HT-29 (cell line): Measurements from ENCODE around the gene PGLYRP2. TPM values are rescaled to one million over a fixed set of nuclear protein-coding genes. Genes with fewer than 3 reads are reported as not detected.
A peak's percentile ranks its signal among the peaks of the same experiment; 100 is the strongest.

ENCODE experiments used
- DNase-seq: peaks from one replicate; pipeline ENCODE4 v3.0.0-alpha.2; 2015; ENCODE audit warnings: low spot score
- total RNA-seq: library from RNA; depleted of rRNA; stranded (reverse); fragments of >200 nt; shearing (Covaris generic); gene quantifications from 2 replicates; pipeline ENCODE4 v1.2.3, GENCODE V29; 2014

The PGLYRP2 gene
- total RNA-seq, 1 experiment from 2014 or later = not detected

DNA sequence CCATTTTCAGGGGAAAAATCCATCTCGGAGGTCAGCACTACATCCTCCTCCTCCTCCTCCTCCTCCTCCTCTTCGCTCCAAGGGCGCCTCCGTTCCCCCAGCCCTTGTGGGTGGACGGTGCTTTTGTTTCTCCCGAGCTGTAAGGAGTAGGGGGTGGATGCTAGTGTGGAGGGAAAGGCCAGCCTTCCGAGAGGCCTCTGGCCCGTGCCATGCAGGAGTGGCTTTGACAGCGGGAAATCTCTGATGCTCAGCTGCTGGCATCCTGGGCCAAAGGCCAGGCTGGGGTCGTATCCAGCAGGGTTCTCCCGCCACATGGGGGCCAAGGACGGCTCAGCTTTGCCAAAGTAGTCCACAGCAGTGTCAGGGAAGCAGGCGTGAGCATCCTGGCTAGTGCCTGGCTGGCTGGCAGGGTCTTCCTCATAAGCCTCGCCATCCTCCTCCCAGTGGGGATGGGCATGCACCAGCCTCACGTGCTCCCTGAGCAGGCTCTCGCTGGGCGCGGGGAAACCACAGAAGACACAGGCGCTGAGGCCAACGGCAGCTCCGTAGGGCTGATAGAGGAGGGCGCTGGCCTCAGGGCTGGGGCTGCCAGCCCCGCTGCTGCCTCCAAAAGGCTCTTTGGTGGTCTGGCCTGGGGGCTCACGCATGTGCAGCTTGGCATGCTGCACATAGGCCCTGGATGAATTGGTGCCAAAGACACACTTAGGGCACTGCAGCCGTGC is 40.1 kb downstream of the PGLYRP2 start:
- DNase-seq = no peak

DNA sequence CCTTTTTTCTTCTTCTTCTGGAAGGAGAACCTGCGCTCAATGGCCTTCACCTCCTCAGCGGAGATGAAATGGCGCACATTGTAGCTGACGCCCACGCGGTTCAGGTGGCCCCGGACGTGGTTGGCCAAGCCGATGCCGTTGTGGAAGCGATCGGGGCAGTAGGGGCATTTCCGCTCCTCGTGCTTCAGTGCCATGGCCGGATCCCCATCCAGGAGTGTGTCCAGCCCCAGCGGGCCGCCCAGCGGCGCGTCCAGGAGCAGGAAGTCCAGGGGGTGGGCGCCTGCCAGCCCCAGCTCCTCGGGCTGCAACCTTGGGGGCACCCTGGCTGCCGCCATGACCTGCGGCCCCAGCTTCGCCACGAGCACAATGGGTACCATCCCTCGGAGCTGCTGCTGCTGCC is 40.7 kb downstream of the PGLYRP2 start:
- no peak for DNase-seq

DNA sequence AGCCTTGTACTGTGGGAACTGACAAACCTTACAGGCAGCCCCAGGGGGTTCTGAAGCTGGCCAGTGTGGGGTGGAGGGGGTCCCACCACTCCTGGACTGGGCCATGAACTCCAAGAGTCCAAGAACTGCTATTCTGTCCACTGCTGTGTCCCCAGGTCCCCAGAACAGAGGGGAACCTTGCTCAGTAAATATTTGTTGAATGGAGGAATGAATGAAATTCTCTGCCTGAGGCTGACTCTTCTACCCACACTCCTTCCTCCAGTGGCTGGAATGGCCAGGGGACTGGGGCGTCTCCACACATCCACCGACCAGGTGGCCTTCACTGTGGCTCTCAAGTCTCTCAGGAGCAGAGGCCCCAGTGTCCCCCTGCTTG is 41.2 kb downstream of the PGLYRP2 start:
- no peak for DNase-seq

DNA sequence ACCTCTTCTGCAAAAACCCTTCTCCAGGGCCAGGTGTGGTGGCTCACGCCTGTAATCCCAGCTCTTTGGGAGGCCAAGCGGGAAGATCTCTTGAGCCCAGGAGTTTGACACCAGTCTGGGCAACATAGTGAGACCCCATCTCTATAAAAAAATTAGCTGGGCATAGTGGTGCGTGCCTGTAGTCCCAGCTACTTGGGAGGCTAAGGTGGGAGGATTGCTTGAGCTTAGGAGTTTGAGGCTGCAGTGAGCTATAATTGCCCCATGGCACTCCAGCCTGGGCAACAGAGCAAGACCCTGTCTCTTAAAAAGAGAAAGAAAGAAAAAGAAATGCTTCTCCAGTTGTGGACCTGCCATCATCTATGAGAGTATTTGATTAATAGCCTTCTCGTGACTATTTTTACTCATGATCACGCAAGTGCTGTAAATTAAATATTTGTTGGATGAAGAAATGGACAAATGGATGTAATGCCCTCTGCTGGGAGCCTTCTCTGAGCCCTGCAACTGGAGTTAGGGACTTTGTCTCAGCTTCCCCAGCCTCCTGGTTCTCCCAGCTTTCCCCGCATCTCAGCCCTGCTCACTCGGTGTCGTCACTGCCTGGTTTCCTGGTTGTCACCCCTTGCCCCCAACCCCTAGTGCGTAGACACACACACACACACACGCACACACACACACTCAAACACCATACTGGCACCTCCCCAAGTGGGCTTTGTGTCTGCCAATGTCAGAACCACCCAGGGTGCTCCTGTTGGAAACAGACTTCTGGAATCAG is 41.8 kb downstream of the PGLYRP2 start:
- no peak for DNase-seq

DNA sequence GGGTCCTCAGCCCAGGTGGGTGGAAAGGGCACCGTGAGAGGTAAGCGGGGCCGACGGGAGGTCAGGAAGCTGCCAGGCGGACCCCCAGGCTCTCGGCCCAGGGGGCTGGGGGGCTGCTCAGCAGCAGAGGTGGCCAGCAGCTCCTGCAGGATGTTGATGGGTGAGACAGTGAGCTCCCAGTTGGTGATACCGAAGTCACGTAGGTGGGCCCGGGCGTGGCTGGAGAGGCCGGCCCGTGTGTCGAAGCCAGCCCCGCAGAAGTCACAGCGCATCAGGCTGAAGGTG is 42.5 kb downstream of the PGLYRP2 start:
- no peak for DNase-seq

DNA sequence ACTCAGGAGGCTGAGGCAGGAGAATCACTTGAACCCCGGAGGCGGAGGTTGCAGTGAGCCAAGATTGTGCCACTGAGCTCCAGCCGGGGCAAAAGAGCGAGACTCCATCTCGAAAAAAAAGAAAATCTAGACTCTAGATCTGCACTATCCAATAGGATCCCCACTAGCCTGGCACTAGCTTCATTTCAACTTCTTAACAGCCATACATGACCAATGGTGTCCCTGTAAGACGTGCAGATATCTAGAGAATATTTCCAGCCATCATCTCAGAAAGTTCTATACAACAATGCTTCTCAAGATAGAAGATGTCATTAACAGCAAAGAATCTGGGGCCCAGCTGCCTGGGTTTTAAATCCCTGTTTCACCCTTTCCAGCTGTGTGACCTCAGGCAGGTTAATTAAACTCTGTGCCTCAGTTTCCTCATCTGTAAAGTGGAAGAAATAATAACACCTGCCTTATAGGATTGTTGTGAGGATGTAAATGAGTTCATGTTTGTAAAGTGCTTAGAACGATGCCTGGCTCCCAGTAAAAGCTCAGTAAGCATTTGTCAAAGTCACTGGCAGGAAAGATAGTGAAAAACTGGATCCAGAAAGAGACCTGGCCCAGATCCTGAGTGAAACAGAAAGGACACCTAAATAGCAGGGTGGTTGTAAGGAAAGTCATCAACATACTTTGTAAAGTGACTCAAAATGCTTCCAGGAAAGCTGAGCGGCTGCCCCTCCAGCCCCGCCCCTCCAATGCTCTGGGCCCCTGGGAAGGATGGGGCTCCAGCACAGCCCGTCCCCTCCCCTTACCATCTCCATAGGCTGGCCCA is 43.1 kb downstream of the PGLYRP2 start:
- DNase-seq = no peak

DNA sequence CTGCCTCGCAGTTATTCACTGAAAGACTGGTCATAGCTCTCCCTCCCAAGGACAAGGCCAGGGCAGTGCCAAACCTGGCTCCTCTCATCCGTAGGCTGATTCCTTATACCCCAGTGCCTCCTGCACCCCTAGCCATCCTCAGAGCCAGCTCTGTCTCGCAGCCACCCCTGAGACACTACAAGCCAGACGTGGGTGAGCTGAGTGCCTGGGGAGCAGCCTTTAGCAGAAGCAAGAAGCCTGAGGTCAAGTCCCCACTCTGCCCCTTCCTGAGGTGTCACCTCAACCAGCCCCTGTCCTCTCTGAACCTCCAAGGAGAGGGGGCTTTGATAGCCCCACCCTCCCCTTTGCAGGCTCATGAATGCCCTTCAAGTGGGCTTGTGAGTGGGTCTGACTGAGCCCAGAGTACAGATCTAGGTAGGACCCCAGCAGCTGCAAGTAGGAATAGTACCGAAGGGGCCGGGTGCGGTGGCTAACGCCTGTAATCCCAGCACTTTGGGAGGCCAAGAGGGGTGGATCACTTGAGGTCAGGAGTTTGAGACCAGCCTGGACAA is 45.7 kb downstream of the PGLYRP2 start:
- no peak for DNase-seq

DNA sequence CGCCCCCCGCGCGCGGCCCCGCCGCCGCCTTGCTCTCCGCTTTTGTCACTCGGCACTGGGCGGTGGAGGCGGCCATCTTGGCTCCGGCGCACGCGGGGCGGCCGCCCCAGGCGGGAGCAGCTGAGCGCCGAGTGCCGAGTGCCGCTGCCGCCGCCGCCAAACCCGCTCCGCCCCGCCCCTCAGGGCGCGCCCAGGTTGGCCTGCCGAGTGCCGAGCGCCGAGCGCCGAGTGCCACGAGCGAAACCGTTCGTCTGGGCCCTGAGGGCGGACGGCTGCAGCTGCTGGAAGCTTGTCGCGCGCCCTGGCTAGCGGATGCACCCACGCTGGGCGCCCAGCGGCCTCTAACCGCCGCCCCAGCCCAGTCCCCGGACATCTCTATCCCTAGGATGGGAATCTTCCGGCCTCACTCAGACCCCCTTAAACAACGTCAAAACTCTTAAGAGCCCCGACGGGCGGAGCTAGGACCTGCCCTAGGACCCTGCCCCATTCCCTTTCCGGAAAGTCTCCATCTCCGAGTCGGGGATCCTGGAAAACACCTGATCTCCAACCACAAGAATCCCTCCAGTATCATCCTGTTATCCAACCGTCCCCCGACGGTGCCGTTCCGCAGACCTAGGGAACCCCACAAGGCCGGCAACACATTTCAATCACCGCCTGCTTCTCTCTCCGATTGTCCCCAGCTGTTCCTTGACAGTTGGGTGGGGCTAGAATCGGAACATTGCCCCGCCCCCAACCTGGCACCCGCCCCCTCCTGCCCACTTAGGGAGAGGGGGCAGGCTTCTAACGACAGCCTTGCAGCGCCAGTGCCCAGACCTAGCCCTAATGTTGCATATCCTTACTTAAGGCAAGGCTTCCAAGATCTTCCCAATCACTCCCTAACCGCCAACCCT is 46.4 kb downstream of the PGLYRP2 start:
- DNase-seq = peak; percentile 79

DNA sequence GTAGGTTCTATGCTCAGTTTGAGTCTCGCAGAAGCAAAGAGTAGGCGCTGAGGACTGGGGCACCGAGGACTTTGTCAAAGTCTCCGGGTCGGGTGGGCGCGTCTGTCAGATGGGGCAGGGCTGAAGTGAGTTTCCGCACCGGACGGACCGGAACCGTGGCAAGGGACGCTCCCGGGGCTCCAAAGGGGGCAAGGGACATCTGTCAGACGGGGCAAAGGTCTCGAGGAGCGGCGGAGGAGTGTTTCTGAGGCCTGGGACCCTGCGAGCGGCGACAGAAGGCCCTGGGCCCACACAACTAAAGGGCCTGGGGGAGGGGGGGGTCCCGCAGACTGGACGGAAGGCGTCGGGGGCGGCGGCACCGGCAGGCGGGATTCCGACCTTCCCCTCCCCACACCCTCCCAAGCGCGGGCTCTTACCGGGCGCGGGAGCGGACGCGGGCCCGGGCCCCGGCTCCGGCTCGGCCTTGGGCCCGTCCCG is 47.2 kb downstream of the PGLYRP2 start:
- peak; percentile 3 for DNase-seq

DNA sequence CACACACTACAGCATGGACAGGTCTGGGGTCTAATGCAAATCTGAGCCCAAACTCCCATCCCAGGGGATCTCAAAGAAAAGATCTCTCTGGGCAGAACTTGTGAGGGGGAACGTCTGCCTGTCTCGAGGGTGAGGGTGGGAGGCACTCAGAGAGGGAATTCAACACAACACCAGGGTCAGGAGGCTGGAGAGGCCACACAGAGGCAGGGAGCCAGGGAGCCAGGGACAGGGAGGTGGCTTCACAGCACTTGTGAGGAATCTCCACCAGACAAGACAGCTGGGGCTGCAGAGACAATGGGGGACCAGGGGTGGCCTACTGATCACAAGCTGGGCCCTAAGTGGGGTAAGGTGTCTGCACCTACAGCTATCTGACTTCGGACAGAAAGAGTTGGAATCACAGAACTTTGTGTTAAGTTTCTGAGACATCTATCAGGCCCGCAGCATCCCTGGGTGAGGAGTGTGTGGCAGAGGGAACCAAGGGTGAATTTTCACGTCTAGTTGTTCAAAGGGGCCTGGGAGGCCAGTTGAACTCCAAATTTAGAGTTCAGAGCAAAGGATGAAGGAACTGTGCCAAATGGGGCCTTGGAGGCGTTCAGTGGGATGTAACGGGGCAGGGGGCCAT is 47.8 kb downstream of the PGLYRP2 start:
- DNase-seq = no peak

DNA sequence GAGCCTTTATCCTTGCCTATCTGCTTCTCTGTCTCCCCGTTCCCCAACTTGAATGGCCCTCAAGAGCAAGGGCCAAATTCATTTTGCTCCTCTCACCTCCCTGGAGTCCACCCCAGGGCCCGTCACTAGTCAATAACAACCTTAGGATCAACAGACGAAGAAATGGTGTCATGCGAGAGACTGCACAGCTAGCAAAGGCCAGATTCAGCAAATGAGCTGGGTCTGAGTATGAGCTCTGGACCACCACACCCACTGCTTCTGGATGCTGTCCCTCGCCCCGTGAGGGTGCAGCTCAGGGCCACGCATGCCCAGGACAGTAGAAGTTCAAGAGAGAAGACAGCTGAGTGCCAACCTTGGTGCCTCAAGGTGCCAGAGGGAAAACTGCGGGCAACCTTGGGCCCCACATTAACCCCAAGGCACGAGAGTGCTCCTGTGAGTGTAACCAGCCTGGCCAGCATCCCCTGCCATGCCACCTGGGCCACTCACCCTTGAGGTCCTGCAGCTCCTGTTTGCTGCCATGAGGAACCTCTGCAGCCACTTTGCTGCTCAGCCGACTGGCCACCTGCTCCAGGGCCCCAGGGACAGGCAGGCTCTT is 48.7 kb downstream of the PGLYRP2 start:
- DNase-seq = no peak

DNA sequence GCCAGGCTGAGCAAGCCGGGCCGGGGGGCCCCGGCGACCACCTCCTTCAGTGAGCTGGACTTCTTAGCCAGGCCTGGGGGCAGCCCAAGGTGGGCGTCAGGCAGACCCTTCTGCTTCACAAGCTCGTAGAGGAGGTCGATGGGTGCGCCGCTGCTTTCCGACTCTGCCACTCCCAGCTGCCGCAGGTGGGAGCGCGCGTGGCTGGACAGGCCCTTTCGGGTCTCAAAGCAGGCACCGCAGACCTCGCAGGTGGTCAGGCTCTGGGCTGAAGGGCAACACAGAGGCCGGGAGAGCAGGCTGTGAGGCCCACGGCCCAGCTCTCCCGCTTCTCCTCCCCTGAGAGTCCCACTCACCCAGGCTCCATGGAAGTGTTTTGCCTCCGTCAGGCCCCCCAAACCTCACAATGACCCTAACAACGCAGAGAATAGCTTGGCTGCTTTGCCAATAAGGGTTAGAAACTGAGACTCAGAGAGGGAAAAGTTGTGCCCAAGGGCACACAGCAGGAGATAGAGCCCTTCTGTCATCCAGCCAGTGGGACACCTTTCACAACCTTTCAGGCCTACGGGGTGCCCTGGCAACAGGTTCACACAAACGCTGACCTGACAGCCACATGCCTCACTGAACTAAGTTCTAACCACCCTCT is 49.4 kb downstream of the PGLYRP2 start:
- no peak for DNase-seq

DNA sequence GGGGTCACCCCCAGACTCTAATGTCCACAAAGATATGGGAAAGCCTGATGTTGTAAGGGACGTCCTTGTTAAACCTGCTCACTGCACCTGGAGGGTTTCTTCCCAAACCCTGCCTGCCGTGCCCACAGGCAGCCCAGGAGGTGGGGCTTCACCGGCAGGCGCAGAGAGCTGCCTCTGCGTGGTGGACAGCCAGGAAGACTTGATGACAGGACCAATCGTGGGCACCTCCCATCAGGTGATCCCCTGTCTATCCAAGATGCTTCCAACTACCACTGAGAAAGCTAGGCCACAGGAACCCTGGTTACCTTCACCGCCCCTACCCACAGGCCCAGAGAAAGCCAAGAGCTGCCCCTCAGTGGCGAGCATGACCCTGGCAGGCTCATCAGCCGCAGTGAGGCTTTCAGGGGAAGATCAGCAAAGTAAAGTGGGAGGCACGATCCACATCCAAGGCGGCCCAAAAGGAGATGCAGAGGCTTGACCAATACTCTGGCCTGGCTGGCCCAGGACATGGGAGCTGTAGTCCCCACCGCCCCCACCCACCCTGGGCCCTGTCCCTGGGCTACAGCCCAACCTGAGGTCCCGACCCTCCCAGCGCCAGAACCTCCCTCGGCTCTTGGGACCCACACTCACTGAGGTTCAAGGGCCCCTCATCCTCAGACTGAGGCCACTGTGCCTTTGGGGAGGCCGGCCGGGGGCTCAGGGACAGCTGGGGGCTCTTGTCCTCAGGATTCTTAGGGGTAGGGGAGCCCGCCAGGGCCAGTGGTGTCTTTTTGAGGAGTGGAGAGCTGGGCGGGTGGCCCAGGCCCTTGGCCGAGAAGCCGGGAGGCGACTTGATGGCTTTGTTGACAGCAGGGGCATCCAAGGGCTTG is 50.1 kb downstream of the PGLYRP2 start:
- DNase-seq = no peak

DNA sequence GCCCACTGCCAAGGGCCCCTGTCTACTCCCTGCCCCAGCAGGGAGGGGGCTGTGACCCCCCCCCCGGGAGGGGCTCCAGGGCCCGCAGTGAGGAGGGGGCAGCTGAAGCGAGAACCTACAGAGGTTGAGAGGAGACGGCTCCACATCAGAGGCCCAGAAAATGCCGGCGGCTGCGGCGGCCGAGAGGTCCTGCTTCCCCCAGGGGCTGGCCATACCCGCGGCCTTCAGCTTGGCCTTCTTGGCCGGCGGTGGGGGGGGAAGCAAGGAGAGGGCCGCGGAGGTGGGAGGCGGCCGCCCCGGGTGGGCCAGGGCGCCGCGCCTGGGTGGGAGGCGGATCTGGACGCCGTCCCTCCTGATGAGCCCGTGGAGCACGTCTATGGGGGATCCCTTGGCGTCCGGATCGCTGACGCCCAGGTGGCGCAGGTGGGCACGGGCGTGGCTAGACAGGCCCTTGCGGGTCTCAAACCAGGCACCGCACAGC is 51.3 kb downstream of the PGLYRP2 start:
- DNase-seq = no peak

DNA sequence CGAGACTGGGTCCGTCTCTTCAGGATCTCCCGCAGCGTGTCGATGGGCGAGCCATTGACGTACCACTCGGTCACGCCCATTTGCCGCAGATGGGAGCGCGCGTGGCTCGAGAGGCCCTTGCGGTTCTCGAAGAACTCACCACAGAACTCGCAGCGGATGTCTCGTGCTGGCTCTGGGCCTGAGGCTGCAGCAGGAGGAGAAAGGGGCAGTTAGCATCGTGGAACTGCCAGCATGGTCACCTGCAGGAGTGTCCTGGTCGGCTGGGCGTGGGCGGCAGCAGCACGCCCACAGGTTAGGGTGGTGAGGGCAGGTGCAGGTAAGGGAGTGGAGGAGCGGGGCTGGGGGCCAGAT is 52.0 kb downstream of the PGLYRP2 start:
- DNase-seq = no peak

DNA sequence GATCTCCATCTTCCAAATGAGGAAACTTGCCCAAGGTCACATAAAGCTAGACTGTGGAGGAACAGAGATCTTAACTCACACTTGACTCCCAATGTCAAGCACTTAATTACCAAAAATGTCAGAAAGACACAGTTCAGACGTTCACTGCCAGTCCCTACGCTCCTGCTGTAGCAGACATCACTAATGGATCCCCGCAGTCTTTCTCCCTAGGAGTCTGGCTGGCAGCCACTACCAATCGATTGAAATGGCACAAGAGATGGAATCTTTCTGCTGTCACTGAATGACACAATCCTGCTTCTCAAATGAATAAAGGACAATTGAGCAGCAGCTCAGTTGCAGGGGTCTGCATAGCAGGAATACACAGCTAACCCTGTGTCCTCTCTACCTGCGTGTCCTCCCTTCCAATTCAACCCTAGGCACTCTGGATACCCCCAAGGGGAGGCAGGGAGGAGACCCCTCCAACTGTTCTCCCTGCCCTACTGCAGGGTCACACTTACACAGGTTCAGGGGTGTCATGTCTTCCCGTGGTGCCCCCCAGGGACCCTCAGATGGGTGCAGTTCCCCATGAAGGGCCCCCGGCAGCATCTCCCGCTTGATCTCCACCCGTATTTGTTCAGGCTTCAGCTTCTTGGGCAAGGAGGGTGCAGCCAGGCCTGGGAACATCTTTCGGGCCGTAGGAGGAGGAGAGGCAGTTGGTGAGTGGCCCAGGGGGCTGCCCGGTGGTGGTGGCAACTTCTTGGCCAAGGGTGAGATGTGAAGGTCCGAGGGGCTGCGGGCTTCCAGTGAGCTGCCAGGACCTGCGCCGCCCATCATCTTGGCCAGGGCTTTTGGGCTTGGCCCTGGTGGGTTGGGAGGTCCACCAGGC is 52.6 kb downstream of the PGLYRP2 start:
- no peak for DNase-seq

DNA sequence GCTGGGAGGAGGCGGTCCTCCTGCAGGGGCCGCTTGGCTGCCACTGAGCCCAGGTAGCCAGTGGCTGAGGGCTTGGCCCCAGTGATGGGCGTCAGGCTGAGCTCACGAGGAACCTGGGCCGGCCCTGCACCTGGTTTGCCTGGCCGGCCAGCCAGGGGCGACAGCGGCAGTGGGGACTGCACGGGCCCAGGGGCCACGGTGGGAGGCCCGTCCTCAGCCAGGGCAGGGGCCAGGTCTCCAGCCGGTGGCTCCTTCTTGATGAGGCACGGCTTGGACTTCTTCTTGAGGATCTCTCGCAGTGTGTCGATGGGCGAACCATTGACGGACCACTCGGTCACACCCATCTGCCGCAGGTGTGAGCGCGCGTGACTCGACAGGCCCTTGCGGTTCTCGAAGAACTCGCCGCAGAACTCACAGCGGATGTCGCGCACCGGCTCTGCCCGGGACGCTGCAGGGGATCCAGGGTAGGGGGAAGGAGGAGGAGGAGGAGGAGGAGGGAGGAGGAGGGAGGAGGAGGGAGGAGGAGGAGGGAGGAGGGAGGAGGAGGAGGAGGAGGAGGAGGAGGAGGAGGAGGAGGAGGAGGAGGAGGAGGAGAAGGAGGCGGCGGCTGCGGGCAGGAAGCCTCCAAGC is 53.9 kb downstream of the PGLYRP2 start:
- no peak for DNase-seq
